Measurements from ENCODE around the gene SPAAR.

DNA sequence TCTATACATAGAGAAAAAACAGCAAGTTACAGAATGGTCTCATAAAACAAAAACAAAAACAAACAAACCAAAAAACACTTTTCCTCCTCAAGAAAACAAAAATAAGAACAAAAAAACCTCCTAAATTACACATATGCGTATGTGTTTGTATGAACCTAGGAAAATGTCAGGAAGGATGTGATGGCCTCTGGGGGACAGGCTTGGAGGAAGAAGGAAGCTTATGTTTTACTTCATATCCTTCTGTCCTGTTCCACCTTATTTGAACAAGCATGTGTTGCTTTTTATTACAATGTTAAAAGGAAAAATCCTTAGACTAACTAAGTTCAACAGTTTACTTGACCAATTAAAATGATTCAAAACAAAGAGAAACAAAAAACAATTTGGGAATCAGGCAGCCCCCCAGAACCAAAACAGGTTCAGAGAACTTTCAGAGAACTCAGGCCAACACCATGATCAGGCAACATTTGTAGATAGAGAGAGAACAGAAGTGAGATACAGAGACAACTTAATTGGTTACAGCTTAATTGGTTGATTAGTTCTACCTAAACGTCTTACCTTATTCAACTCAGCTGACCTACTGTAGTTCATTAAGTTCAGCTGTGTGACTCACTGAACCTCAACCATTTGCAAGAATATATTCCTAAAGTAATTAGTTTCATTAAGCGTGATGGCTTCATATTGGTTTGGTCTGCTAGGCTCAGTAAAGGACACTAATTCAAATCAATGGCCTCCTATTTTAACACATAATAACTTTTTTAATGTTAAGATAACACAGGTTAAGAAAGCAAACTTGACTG, 10.1 kb downstream of the SPAAR start:
- TF ChIP-seq POLR2AphosphoS5 (IDR thresholded peaks at IDR 0.05; ENCODE audit: low read depth, low read length), result no peak
- TF ChIP-seq, protein P1, sequence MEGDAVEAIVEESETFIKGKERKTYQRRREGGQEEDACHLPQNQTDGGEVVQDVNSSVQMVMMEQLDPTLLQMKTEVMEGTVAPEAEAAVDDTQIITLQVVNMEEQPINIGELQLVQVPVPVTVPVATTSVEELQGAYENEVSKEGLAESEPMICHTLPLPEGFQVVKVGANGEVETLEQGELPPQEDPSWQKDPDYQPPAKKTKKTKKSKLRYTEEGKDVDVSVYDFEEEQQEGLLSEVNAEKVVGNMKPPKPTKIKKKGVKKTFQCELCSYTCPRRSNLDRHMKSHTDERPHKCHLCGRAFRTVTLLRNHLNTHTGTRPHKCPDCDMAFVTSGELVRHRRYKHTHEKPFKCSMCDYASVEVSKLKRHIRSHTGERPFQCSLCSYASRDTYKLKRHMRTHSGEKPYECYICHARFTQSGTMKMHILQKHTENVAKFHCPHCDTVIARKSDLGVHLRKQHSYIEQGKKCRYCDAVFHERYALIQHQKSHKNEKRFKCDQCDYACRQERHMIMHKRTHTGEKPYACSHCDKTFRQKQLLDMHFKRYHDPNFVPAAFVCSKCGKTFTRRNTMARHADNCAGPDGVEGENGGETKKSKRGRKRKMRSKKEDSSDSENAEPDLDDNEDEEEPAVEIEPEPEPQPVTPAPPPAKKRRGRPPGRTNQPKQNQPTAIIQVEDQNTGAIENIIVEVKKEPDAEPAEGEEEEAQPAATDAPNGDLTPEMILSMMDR (IDR thresholded peaks at IDR 0.05), result no peak
- TF ChIP-seq, protein P2, sequence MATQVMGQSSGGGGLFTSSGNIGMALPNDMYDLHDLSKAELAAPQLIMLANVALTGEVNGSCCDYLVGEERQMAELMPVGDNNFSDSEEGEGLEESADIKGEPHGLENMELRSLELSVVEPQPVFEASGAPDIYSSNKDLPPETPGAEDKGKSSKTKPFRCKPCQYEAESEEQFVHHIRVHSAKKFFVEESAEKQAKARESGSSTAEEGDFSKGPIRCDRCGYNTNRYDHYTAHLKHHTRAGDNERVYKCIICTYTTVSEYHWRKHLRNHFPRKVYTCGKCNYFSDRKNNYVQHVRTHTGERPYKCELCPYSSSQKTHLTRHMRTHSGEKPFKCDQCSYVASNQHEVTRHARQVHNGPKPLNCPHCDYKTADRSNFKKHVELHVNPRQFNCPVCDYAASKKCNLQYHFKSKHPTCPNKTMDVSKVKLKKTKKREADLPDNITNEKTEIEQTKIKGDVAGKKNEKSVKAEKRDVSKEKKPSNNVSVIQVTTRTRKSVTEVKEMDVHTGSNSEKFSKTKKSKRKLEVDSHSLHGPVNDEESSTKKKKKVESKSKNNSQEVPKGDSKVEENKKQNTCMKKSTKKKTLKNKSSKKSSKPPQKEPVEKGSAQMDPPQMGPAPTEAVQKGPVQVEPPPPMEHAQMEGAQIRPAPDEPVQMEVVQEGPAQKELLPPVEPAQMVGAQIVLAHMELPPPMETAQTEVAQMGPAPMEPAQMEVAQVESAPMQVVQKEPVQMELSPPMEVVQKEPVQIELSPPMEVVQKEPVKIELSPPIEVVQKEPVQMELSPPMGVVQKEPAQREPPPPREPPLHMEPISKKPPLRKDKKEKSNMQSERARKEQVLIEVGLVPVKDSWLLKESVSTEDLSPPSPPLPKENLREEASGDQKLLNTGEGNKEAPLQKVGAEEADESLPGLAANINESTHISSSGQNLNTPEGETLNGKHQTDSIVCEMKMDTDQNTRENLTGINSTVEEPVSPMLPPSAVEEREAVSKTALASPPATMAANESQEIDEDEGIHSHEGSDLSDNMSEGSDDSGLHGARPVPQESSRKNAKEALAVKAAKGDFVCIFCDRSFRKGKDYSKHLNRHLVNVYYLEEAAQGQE (IDR thresholded peaks at IDR 0.05; ENCODE audit: insufficient read depth in 1 of 2, low read depth in 2 of 2, low read length in 1 of 2), result no peak

Data from Panc1 (cell line).